Smooth muscle cell of trachea (primary cell): Measurements from ENCODE around the gene SESTD1. TPM values are rescaled to one million over a fixed set of nuclear protein-coding genes. Genes with fewer than 3 reads are reported as not detected.

ENCODE experiments used
- total RNA-seq: library from RNA; depleted of rRNA; stranded (reverse); fragments of >200 nt; gene quantifications from 2 replicates; pipeline ENCODE4 v1.2.1, GENCODE V29; 2014

Gene SESTD1
- 27.8 and 45.4 TPM in 2 replicates for total RNA-seq

GRCh38 chr2:179264368-179265081 is at the start of gene SESTD1:
Gene SESTD1, minus strand, starts transcription at chr2:179264832. Its CDS starts 72,991 bp downstream, at chr2:179191841.

Other genes starting within 250 kb of the SESTD1 start
- gene CCDC141, start 214.7 kb downstream of the SESTD1 start, total RNA-seq = under 0.01 and 0.29 TPM in 2 replicates